ENCODE measurements around the gene PIP5KL1.

The PIP5KL1 gene

DNA sequence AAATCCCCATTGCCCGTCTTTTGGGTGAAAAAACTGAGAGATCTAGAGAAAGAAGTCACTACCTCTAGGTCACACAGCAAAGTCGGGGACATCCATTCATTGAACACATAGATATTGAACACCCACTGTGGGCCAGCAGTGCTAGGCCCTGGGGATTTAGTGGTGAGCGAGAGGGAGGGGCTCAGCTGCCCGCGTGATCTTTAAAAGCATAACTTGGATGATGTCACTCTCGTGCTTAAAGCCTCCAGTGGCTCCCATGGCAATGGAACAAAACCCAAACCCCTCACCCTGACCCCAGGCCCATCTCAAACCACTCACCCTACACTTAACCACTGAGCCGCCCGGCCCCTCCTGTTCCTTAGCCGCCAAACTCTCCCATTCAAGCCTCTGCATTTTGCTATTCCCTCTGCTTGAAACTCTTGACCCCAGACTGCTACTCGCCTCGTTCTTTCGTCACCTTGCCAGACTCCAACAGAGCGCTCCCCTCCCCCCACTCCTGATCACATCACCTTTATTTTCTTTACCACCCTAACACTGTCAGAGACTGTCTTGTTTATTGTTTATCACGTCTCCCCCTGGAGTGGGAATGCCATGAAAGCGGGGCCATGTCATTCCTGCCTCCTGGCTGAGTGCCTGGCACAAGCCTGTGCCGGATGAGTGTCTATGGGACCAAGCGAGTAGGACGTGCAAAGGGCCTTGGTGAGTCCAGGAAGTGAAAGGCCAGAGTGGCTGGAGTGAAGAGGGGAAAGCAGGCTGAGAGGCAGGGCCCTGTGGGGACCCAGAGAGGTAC, 710 bp upstream of the PIP5KL1 start:
- DNase-seq: no peak

GRCh38 chr9:127929625-127929979, 975 bp downstream of the PIP5KL1 start:
- no peak for DNase-seq

DNA sequence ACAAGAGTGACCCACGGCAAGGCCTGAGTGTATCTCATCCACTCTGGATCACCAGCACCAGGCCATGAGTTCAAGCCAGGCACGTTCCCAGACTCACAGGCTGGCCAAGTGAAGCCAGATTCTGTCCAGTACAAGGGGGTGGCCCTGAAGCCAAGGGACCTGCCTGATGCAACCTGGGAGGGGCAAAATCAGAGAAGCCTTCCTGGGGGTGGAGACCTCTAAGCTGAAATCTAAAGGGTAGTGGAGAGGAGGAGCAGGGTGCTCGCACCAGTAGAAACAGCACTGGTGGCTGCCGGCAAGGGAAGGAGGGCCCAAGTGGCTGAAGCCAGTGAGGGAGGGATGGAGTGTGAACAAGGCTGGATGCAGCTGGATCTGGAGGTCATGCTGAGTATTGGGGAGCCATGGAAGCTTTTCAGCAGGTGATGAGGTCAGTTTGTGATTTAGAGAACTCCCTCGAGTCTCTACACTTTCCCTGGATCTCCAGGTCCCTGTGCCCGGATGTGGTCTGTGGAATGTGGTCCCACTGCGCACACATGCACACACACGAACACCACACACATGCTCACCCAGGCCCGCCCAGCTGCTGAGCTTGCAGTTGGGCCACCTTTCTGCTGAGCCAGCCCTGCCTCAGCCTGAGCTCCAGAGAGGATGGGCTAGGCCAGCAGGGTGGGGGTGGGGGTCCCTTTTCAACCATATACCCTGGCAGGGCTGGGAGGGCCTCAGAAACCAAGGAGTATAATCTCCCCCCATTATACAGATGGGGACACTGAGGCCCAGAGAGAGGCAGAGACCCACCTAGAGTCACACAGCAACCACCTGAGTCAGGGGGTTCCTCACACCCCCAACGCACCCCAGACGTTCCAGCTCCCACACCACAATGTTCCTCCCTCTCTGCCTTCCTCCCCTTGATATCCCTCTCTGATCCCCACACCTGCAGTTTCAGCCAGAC, 1.6 kb downstream of the PIP5KL1 start:
- DNase-seq: no peak

DNA sequence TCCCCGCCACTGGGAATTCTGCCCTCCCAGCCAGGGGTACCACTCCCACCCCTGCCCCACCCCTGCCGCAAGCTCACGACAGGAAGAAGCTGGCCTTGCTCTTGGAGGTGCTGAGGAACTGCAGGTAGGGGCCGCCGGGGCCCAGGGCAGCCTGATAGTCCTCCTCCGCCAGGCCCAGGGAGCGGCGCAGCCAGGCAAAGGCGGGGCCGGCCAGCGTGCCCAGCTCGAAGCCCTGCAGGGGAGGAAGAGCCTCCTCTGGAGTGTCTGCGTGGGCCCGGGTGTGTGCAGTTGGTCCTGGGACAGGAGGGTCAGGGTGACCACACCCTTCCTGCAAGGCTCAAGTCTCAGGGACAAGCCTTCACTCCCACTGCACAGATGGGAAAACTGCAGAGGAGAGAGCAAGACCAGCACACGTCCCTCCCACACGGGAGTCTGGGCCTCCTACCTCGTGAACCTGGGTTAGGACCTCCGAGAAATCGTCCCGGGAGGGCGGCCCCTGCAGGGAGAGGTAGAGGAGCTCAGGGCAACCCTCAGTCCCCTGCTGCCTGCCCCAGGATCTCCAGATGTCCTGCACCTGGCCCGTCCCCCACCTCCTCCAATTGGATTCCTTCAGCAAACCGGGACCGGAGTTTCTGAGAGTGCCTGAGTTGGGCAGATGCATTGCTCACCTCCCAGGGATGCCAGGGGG, 2.4 kb downstream of the PIP5KL1 start:
- no peak for DNase-seq

DNA sequence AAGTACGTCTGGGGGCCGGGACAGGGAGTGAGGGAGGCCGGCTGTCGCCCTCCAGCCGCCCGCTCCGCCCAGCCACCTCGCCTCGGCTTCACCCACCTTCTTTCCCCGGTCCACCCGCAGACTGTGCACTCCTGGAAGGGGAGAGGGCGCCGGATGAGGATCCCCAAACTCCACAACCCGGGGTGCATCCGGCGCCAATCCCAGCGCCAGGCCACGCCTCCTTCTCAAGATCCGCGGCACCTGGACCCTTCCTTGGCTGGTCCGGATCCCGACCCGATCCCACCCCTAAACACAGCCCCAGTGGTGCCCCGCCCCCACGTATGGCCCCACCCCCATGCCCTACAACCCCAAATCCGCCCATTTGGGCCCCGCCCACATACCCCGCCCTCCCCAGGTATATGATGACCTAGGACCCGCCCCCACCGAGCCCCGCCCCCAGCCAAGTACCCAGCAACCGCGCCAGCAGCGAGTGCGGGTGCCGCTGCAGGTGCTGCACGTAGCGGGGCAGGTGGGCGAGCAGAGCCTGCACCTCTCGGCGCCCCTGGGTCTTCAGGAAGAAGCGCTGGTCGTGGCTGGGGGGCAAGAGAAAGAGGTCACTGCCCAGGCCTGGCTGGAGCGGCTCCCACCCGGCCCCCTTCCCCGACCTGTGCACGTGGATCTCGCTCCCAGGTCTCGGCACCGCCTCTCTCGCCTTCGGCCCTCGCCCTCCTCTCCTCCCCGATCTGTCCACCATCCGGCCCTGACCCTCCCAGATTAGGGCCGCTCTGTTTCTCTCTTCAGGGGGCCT, 3.2 kb downstream of the PIP5KL1 start:
- no peak for DNase-seq

- no peak for DNase-seq
These were observed 3.7 kb downstream of the PIP5KL1 start for GRCh38 chr9:127926906-127927200.

DNA sequence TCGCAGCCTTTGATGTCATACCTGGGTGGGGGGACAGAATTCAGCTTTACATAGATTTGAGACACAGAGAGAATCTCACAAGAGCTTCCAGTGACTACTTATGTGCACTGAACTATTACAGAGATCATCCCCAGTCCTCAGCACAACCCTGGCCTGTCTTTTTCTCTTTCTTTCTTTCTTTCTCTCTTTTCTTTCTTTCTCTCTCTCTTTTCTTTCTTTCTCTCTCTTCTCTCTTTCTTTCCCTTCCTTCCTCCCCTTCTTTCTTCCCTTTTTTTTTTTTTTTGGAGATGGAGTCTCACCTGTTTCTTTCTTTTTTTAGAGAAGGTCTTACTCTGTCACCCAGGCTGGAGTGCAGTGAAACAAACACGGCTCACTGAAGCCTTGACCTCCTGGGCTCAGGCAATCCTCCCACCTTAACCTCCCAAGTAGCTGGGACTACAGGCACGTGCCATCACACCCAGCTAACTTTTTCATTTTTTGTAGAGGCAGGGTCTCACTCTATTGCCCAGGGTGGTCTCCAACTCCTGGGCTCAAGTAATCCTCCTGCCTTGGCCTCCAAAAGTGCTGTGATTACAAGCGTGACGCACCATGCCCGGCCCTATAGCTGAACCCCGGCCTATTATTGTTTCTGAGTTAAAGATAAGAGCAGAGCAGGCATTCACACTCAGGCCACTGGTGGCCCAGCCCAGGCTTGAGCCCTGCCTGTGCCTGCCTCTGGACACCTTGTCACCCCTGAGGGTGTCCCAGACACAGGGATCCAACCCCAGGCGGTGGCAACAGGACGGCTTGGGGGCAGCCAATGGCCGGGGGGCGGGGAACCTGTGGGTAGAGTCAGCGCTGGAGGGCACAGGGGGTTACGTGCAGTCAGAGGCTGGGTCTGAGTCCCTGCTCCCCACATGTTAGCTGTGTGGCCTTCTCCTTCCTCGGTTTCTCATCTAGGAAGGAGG, 4.3 kb downstream of the PIP5KL1 start:
- no peak for DNase-seq

GRCh38 chr9:127924736-127925444, 5.7 kb downstream of the PIP5KL1 start:
- no peak for DNase-seq

DNA sequence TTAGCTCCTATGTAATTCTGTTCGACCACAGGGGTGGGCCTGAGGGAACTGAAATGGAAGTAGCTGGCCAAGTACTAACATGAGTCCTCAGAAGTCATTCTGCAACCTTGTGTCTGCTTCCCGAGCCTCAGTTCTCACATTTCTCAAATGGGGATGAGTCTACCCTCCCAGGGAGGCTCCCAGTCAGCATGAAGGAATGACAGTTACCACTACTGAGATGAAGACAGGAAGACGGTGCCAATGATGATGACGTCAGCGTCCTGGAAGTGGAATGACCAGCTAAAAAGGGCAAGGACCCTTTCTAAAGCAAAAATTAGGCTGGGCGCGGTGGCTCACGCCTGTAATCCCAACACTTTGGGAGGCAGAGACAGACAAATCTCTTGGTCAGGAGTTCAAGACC, 6.8 kb downstream of the PIP5KL1 start:
- no peak for DNase-seq

DNA sequence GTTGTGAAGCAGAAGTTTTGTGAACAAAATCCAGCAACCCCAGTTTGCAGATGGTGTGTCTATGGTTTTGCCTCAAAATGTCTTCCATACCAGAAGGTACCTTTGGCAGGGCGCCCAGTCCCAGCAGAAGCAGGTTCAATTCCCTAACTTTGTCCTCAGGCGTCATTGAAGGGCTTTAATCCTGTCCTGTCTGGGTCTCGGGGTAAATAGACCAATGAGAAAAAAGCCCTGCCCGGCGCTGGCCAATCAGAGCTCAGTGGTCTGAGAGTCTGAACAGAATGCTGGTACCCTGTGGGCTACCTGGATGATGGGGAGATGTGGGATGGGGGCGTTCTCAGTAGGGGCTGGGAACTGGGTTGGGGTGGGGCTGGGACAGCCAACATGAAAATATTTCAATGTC, 7.5 kb downstream of the PIP5KL1 start:
- DNase-seq: no peak

DNA sequence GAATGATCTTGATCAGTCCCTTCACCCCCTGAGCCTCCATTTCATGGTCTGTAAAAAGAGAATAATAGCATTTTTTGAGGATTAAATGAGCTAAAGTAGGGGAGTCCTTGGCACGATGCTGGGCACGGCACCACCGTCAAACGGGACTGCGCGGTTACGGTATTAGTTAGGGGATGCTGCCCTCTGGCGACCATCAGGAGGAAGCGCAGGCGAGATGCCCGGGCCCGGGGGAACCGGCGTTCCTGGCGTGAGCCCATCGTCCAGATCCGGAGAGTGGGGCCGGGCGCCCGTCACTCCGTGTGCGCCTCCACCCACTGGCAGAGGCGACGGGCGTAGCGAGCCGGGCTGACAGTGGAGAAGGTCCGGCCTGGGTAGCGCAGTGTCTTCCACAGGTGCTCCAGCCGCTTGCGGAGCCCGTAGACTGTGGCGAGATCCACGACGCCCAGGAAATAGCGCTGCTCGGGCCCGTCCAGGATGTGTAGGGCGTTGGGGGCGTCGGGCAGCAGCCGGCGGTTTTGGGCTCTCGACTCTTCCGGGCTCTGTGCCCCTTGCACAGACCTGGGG, 8.9 kb downstream of the PIP5KL1 start:
- DNase-seq: peak in 9 of 14 donors; percentile 26 to 74 (median 37)

DNA sequence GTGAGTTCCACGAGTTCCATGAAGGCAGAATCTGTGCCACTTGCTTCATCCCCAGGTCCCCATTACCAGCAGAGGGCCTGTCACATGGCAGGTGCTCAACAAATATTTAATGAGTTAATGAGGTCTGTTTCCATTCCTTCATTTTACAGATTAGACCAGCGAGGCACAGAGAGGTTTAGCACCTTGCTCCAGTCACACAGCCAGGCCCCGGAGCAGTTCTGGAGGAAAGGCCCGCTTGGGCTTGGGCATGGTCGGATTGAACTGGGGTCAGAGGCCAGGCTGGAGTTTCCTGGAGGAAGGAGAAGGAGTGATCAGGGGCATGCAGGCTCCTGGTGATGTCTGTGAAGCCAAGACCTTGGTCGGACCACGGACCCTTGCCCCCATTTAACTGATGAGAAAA, 9.8 kb downstream of the PIP5KL1 start:
- no peak for DNase-seq

DNA sequence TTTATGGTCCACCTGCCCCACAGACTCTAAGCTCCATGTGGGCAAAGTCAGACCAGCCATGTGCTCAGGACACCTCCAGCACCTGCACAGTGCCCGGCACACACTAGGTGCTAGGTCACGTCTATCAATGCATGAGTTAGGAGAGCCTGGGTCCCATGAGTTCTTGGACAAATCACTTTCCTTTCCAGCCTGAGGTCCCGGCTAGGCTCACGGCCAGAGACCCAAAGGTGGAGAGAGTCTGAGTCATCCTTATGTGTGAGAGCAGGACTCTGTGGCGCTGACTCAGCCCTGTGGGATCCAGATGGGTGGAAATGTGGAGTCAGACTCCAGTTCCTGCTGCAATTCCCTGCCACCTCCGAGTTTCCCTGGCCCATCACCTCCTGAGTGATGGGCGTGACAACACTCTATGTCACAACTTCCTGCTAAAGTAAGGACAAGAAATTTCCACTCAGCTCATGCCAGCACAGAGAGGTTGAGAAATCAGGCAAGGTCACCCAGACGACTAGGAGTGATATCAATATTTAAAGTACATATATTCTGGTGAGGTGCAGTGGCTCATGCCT, 11.2 kb downstream of the PIP5KL1 start:
- peak in 1 of 14 donors; percentile 47 for DNase-seq

GRCh38 chr9:127918183-127919107, 12.1 kb downstream of the PIP5KL1 start:
- DNase-seq: no peak

DNA sequence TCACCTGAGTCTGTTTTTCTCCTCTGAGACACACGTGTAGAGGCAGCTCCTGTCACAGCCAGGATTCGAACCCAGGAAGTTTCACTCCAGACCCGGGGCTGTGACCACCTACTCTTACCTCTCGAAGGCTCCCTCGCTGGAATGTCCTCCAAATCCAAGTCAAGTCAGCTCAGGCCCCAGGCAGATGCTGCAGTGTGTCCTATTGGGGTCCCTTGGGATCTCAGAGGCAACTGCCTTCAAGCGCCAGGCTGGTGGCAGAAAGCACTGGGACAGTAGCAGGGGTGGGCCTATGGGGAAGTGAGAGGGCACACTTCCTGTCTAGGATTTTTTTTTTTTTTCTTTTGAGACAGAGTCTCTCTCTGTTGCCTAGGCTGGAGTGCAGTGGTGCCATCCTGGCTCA, 13.0 kb downstream of the PIP5KL1 start:
- peak in 2 of 14 donors; percentile 12 to 36 for DNase-seq

GRCh38 chr9:127916720-127917581, 13.6 kb downstream of the PIP5KL1 start, which contains the start of gene ST6GALNAC4:
TSS of gene ST6GALNAC4 (minus strand) at chr9:127917041. CDS start at chr9:127916419, 622 bp downstream.
- peak; percentile 50 to 96 (median 88) for DNase-seq
